Osteocyte (in vitro differentiated cells): Measurements from ENCODE around the gene PRRT1B. TPM values are rescaled to one million over a fixed set of nuclear protein-coding genes. Genes with fewer than 3 reads are reported as not detected.

Experiments used
- DNase-seq: peaks from one replicate; pipeline ENCODE4 v3.0.0; 2021; ENCODE audit warnings: mixed read lengths; ENCODE audit not compliant: unreplicated experiment; ENCODE audit errors: extremely low spot score
- H3K27ac Mint-ChIP-seq: one replicate; pipeline ENCODE4 v1.8.0; 2021; ENCODE audit warnings: mild to moderate bottlenecking, mixed read lengths; ENCODE audit not compliant: unreplicated experiment
- H3K27me3 Mint-ChIP-seq: one replicate; pipeline ENCODE4 v1.8.0; 2021; ENCODE audit warnings: mixed read lengths; ENCODE audit not compliant: unreplicated experiment
- H3K36me3 Mint-ChIP-seq: one replicate; pipeline ENCODE4 v1.8.0; 2021; ENCODE audit warnings: mixed read lengths; ENCODE audit not compliant: unreplicated experiment
- H3K4me1 Mint-ChIP-seq: one replicate; pipeline ENCODE4 v1.8.0; 2021; ENCODE audit warnings: mixed read lengths; ENCODE audit not compliant: unreplicated experiment
- H3K4me3 Mint-ChIP-seq: one replicate; pipeline ENCODE4 v1.8.0; 2021; ENCODE audit warnings: mild to moderate bottlenecking, moderate library complexity, mixed read lengths; ENCODE audit not compliant: unreplicated experiment
- H3K9me3 Mint-ChIP-seq: one replicate; pipeline ENCODE4 v1.8.0; 2021; ENCODE audit warnings: mixed read lengths; ENCODE audit not compliant: unreplicated experiment
- total RNA-seq: library from RNA; stranded (reverse); gene quantifications from 2 replicates; pipeline ENCODE4 v1.2.1, GENCODE V29; 2021
- TF ChIP-seq, protein P1 (sequence below): fragments of 200-600 bp; sonication (generic); IDR thresholded peaks from 2 replicates; pipeline ENCODE4 v1.5.0; 2021; ENCODE audit warnings: antibody characterized with exemption, mild to moderate bottlenecking, moderate library complexity

The PRRT1B gene
- total RNA-seq, 1 donor from 2014 or later = not detected

DNA sequence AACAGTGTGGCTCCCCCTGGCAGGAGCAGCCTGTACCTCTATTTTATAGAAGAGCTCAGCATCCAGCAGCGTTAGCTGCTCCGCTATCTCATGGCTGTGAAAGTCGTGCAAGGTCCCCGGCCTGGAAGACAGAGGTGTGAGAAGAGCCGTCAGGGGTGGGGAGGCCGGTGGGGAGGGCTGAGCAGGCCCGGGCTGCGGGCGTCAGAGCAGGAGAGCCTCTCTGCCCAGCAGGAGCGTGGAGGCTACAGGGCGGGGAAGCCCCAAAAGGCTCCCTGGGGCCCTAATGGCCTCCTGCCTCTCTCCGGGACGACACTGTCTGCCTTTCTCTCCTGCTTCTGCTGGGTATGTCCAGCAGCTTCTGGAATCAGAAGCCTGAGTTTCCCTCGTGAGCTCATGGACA lies 42.6 kb downstream of the PRRT1B start:
- Mint-ChIP-seq H3K36me3 (peaks cover 21% of the 10 kb centered on the region), H3K27me3 (no peaks in the 10 kb centered on the region), H3K27ac (no peak overlapping the region), H3K4me3 (no peak overlapping the region), H3K4me1 (no peaks in the 10 kb centered on the region), H3K9me3 (no peaks in the 10 kb centered on the region)
- TF ChIP-seq, protein P1, sequence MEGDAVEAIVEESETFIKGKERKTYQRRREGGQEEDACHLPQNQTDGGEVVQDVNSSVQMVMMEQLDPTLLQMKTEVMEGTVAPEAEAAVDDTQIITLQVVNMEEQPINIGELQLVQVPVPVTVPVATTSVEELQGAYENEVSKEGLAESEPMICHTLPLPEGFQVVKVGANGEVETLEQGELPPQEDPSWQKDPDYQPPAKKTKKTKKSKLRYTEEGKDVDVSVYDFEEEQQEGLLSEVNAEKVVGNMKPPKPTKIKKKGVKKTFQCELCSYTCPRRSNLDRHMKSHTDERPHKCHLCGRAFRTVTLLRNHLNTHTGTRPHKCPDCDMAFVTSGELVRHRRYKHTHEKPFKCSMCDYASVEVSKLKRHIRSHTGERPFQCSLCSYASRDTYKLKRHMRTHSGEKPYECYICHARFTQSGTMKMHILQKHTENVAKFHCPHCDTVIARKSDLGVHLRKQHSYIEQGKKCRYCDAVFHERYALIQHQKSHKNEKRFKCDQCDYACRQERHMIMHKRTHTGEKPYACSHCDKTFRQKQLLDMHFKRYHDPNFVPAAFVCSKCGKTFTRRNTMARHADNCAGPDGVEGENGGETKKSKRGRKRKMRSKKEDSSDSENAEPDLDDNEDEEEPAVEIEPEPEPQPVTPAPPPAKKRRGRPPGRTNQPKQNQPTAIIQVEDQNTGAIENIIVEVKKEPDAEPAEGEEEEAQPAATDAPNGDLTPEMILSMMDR = no peak
- no peak for DNase-seq

DNA sequence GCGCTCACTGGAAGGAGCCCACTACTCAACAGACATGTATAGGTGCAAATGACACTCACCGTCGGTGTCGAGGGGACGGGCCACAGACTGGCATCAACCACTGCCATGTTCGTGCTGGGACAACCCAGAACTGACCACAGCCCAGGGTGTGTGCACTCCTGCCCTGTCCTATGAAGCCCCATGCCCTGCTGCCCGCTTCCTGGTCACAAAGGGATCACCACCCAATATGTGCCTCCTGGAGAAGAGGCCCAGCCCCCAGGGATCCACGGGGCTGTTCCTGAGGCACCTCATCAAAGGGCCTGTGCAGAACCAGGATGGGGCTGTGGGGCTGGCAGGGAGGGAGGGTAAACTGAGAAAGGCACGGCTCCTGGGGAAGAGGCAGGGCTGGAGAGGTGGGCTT lies 43.1 kb downstream of the PRRT1B start:
- Mint-ChIP-seq H3K9me3 (no peaks in the 10 kb centered on the region), H3K4me3 (no peak overlapping the region), H3K27me3 (no peaks in the 10 kb centered on the region), H3K27ac (no peak overlapping the region), H3K4me1 (no peaks in the 10 kb centered on the region), H3K36me3 (peaks cover 17% of the 10 kb centered on the region)
- TF ChIP-seq, protein P1 = no peak
- no peak for DNase-seq

DNA sequence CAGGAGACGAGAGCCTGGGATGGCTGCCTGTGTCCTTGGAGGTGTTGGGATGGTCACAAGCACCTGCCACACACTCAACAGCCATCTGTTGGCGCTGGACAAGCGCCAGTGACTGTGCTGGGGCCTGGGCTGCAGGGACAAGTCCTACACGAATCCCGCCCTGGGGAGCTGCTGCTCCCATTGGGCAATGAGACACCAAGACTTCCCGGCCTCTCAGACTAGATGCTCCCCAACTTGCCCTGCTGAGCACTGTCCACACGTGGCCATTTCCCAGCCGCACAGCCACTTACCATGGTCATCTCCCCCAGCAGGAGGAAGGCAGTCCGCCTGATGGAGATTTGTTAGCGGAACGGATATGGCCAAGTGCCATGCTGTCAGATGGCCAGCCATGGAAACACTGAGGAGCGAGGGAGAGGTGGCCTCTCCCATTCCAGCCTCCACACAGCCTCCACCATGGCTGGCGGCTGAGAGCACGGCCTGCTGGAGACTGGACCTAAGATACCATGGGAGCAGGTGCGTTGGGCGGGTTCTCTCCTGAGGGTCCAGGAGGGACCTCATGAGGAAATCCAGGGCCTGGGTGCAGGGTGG lies 43.9 kb downstream of the PRRT1B start:
- TF ChIP-seq, protein P1 = no peak
- Mint-ChIP-seq H3K27ac (no peak overlapping the region), H3K4me3 (no peak overlapping the region), H3K27me3 (no peaks in the 10 kb centered on the region), H3K36me3 (peaks cover 16% of the 10 kb centered on the region), H3K9me3 (no peaks in the 10 kb centered on the region), H3K4me1 (no peaks in the 10 kb centered on the region)
- no peak for DNase-seq

DNA sequence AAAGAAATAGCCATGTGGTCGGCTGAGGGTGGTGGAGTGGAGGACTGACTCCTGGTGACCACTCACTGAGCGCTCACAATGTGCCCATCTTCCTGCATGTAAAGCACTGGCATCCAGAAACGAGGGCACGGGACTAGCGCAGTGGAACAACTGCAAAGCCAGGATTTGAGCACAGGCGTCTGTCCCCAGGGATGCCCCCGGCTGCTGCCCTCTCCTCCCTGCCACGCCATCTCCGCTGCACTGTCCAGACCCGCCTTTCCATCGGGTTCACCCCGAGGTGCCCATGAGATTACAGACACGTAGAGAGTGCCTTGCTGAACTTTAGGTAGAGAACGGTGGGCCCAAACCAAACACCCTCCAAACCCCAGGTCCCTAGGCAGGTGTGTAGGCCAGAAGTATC lies 44.7 kb downstream of the PRRT1B start:
- TF ChIP-seq, protein P1 = no peak
- no peak overlapping the region for H3K27ac Mint-ChIP-seq
- H3K4me1 Mint-ChIP-seq = no peaks in the 10 kb centered on the region
- H3K9me3 Mint-ChIP-seq = no peaks in the 10 kb centered on the region
- no peaks in the 10 kb centered on the region for H3K27me3 Mint-ChIP-seq
- no peak overlapping the region for H3K4me3 Mint-ChIP-seq
- H3K36me3 Mint-ChIP-seq = peaks cover 12% of the 10 kb centered on the region
- DNase-seq = no peak

DNA sequence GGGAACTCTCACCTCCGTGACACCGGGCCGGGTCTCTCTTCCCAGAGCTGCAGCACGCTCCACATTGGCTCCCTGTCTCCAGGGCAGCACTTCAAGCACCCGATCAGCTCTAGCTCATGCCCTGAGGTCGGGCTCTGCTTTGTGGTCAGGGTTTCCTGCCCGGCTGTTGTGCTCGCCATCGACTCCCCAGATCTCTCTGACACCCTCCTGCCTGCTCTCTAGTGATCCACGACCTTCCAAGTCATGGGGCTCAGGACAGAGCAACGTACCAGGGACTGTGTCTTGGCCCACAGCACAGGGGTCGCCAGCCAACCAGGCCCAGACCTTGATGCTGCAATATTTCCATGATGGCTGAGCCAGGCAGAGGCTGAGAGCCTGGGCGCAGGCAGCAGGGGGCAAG lies 45.1 kb downstream of the PRRT1B start:
- H3K4me1 Mint-ChIP-seq = no peaks in the 10 kb centered on the region
- H3K4me3 Mint-ChIP-seq = no peak overlapping the region
- TF ChIP-seq, protein P1 = no peak
- no peak overlapping the region for H3K27ac Mint-ChIP-seq
- H3K36me3 Mint-ChIP-seq = peaks cover 16% of the 10 kb centered on the region
- no peaks in the 10 kb centered on the region for H3K27me3 Mint-ChIP-seq
- no peaks in the 10 kb centered on the region for H3K9me3 Mint-ChIP-seq
- DNase-seq = no peak
